H1 (cell line): ENCODE results near the gene ACSF3. TPM values are rescaled to one million over a fixed set of nuclear protein-coding genes. Genes with fewer than 3 reads are reported as not detected.

Source experiments
- CTCF ChIA-PET: fragments of 300-600 bp; sonication (Branson Sonifier 250); formaldehyde crosslinking; loops from one replicate; lab custom pipeline; 2021; ENCODE audit not compliant: partially characterized antibody; lab: Charles Lee
- POLR2A ChIA-PET: fragments of 300-600 bp; sonication (Branson Sonifier 250); formaldehyde crosslinking; loops from one replicate; lab custom pipeline; 2021; ENCODE audit warnings: inconsistent platforms; ENCODE audit not compliant: partially characterized antibody; lab: Charles Lee
- DNase-seq, 2 experiments: peaks; one replicate each; pipeline versions ENCODE4 v3.0.0 to v3.0.0-alpha.2; 2010 to 2022; ENCODE audit warnings: low spot score in 2 of 2, low read depth in 1 of 2, mixed read lengths in 1 of 2
- FAIRE-seq: peaks from 2 replicates; lab custom pipeline; 2011; peaks lifted over from hg19 to GRCh38; lab: Jason Lieb, UNC
- H2AFZ ChIP-seq: 2 replicates; pipeline ENCODE4 v1.8.1; 2012; ENCODE audit warnings: low read length, inconsistent platforms
- H2AK5ac ChIP-seq: 2 replicates; pipeline ENCODE4 v1.6.1; 2013; ENCODE audit warnings: low read depth, low read length
- H2BK120ac ChIP-seq: replicated peaks from 2 replicates; pipeline ENCODE3; 2013; ENCODE audit warnings: low read depth, low read length, inconsistent platforms
- H2BK12ac ChIP-seq: 2 replicates; pipeline ENCODE4 v1.6.1; 2013; ENCODE audit warnings: low read depth, low read length
- H2BK15ac ChIP-seq: 2 replicates; pipeline ENCODE4 v1.6.1; 2013; ENCODE audit warnings: low read length
- H2BK20ac ChIP-seq: 2 replicates; pipeline ENCODE4 v1.6.1; 2013; ENCODE audit warnings: low read length
- H2BK5ac ChIP-seq: 2 replicates; pipeline ENCODE4 v1.6.1; 2013; ENCODE audit warnings: low read depth, low read length
- H3K14ac ChIP-seq: 2 replicates; pipeline ENCODE4 v1.6.1; 2013; ENCODE audit warnings: inconsistent platforms; ENCODE audit not compliant: insufficient read length
- H3K18ac ChIP-seq: 2 replicates; pipeline ENCODE4 v1.6.1; 2013; ENCODE audit warnings: low read length; ENCODE audit errors: extremely low read depth
- H3K23ac ChIP-seq: 2 replicates; pipeline ENCODE4 v1.6.1; 2013; ENCODE audit warnings: inconsistent platforms; ENCODE audit not compliant: insufficient read length
- H3K23me2 ChIP-seq: 2 replicates; pipeline ENCODE4 v1.6.1; 2013; ENCODE audit warnings: low read depth, low read length
- H3K27ac ChIP-seq: 2 replicates; pipeline ENCODE4 v1.6.1; 2011; ENCODE audit warnings: low read depth, low read length, inconsistent platforms
- H3K27me3 ChIP-seq, 4 experiments: replicated peaks in 1 of 4; 1 replicate in 1 of 4; 2 replicates in 3 of 4; pipeline versions ENCODE4 v1.6.1 to v1.8.1; 2011 to 2013; ENCODE audit warnings: low read length in 3 of 4, mild to moderate bottlenecking in 3 of 4, inconsistent platforms in 2 of 4, mixed read lengths in 2 of 4, moderate library complexity in 1 of 4; ENCODE audit not compliant: control insufficient read depth in 3 of 4, insufficient read depth in 3 of 4; ENCODE audit errors: extremely low read depth in 1 of 4
- H3K36me3 ChIP-seq, 4 experiments: 2 replicates each; pipeline versions ENCODE4 v1.6.1 to v1.8.1; 2011 to 2013; ENCODE audit warnings: mild to moderate bottlenecking in 4 of 4, low read length in 3 of 4, moderate library complexity in 2 of 4, control low read depth in 1 of 4, inconsistent platforms in 1 of 4; ENCODE audit not compliant: insufficient read depth in 4 of 4, control insufficient read depth in 2 of 4
- H3K4ac ChIP-seq: replicated peaks from 2 replicates; pipeline ENCODE3; 2013; ENCODE audit warnings: low read length, low read depth, mixed read lengths, inconsistent platforms; ENCODE audit not compliant: insufficient read length
- H3K4me1 ChIP-seq, 4 experiments: replicated peaks in 1 of 4; 1 replicate in 1 of 4; 2 replicates in 3 of 4; pipeline versions ENCODE4 v1.6.1 to v1.8.1; 2011 to 2013; ENCODE audit warnings: low read length in 3 of 4, inconsistent platforms in 2 of 4, mixed read lengths in 1 of 4; ENCODE audit not compliant: insufficient read depth in 4 of 4, control insufficient read depth in 3 of 4
- H3K4me2 ChIP-seq, 2 experiments: 2 replicates each; pipeline versions ENCODE4 v1.6.1 to v1.8.1; 2011 to 2013; ENCODE audit warnings: low read depth in 2 of 2, low read length in 2 of 2, control low read depth in 1 of 2, inconsistent platforms in 1 of 2, mild to moderate bottlenecking in 1 of 2; ENCODE audit not compliant: insufficient read depth in 1 of 2
- H3K4me3 ChIP-seq, 4 experiments: fragments of 200-600, 300-600 bp in 1 of 4; sonication (generic), shearing (Covaris generic), sonication (Bioruptor Twin) in 1 of 4; 2 replicates each; pipeline versions ENCODE4 v1.5.1 to v1.8.1; 2011 to 2016; ENCODE audit warnings: low read length in 4 of 4, low read depth in 3 of 4, control low read depth in 2 of 4, inconsistent platforms in 2 of 4, mild to moderate bottlenecking in 2 of 4, mixed read lengths in 1 of 4, moderate library complexity in 1 of 4; ENCODE audit not compliant: insufficient read depth in 2 of 4; ENCODE audit errors: extremely low read depth in 1 of 4
- H3K56ac ChIP-seq: replicated peaks from 2 replicates; pipeline ENCODE3; 2013; ENCODE audit warnings: low read depth, mild to moderate bottlenecking, mixed read lengths, low read length, inconsistent platforms; ENCODE audit not compliant: insufficient read length
- H3K79me1 ChIP-seq: 2 replicates; pipeline ENCODE4 v1.6.1; 2013; ENCODE audit warnings: low read depth, low read length, control low read depth
- H3K79me2 ChIP-seq, 2 experiments: 2 replicates each; pipeline versions ENCODE4 v1.6.1 to v1.8.1; 2012 to 2013; ENCODE audit warnings: low read length in 2 of 2, mild to moderate bottlenecking in 2 of 2, inconsistent platforms in 1 of 2; ENCODE audit not compliant: insufficient read depth in 2 of 2, control insufficient read depth in 1 of 2
- H3K9ac ChIP-seq, 4 experiments: replicated peaks in 1 of 4; 1 replicate in 1 of 4; 2 replicates in 3 of 4; pipeline versions ENCODE4 v1.6.1 to v1.8.1; 2011 to 2013; ENCODE audit warnings: low read depth in 3 of 4, low read length in 3 of 4, control low read depth in 2 of 4, mild to moderate bottlenecking in 2 of 4, moderate library complexity in 2 of 4, inconsistent platforms in 1 of 4; ENCODE audit errors: extremely low read depth in 1 of 4
- H3K9me3 ChIP-seq, 2 experiments: 2 replicates each; pipeline versions ENCODE4 v1.6.1 to v1.8.1; 2012 to 2013; ENCODE audit warnings: mild to moderate bottlenecking in 2 of 2, moderate library complexity in 2 of 2, control low read depth in 1 of 2, inconsistent platforms in 1 of 2, low read depth in 1 of 2, low read length in 1 of 2, mixed read lengths in 1 of 2; ENCODE audit not compliant: insufficient read depth in 2 of 2
- H4K20me1 ChIP-seq, 2 experiments: replicated peaks in 1 of 2; 2 replicates each; pipeline versions ENCODE3 to v1.8.1; 2011 to 2013; ENCODE audit warnings: inconsistent platforms in 2 of 2, low read length in 2 of 2, mild to moderate bottlenecking in 1 of 2; ENCODE audit not compliant: insufficient read depth in 2 of 2, control insufficient read depth in 1 of 2
- H4K5ac ChIP-seq: 2 replicates; pipeline ENCODE4 v1.6.1; 2013; ENCODE audit warnings: low read length, low read depth, mixed read lengths, inconsistent platforms; ENCODE audit not compliant: insufficient read length
- H4K8ac ChIP-seq: 2 replicates; pipeline ENCODE4 v1.8.0; 2013; ENCODE audit warnings: mild to moderate bottlenecking, moderate library complexity, low read length, inconsistent platforms; ENCODE audit not compliant: insufficient read depth; ENCODE audit errors: extremely low read depth
- H4K91ac ChIP-seq: replicated peaks from 2 replicates; pipeline ENCODE3; 2013; ENCODE audit warnings: low read length, mixed read lengths, inconsistent platforms; ENCODE audit not compliant: insufficient read length
- CHD1 ChIP-seq: IDR thresholded peaks from 2 replicates; pipeline ENCODE4 v1.6.1; 2012; ENCODE audit warnings: low read depth, low read length, improper control_type of control experiment
- CHD2 ChIP-seq: IDR thresholded peaks from 2 replicates; pipeline ENCODE4 v1.6.1; 2012; ENCODE audit warnings: low read length, improper control_type of control experiment
- RNF2 ChIP-seq: fragments of 200-900, 300-1000 bp; sonication (generic); IDR thresholded peaks from 2 replicates; pipeline ENCODE4 v1.7.1; 2016; ENCODE audit warnings: borderline replicate concordance, low read depth, mild to moderate bottlenecking, antibody characterized with exemption, low read length; ENCODE audit not compliant: poor library complexity, severe bottlenecking; ENCODE audit errors: missing control alignments
- SIN3A ChIP-seq, 2 experiments: IDR thresholded peaks in 1 of 2; conservative IDR thresholded peaks in 1 of 2; 2 replicates each; pipeline ENCODE4 v1.6.1; 2011 to 2012; ENCODE audit warnings: low read length in 2 of 2, improper control_type of control experiment in 1 of 2, low read depth in 1 of 2, mild to moderate bottlenecking in 1 of 2
- WGBS, 2 experiments: shearing (Covaris generic) in 1 of 2; methylation state at CpG; one replicate each; pipeline versions ENCODE4 v1.1.6 to v1.1.7; 2013 to 2015; ENCODE audit warnings: low lambda C conversion rate in 2 of 2, mixed read lengths in 2 of 2, inconsistent platforms in 1 of 2, low coverage in 1 of 2, missing lambda C conversion rate in 1 of 2; ENCODE audit not compliant: insufficient replicate concordance in 2 of 2, insufficient coverage in 1 of 2, insufficient read length in 1 of 2; ENCODE audit errors: extremely low coverage in 1 of 2, missing lambda C conversion rate in 1 of 2; 5-methylcytosine and 5-hydroxymethylcytosine counted together
- polyA plus RNA-seq, 7 experiments: library from polyadenylated mRNA; depleted of rRNA in 3 of 7; stranded (reverse) in 5 of 7; unstranded in 2 of 7; fragments of >200 nt in 5 of 7; fragments of 200-250 nt in 2 of 7; gene quantifications; 1 replicate in 5 of 7; 2 replicates in 1 of 7; 4 replicates in 1 of 7; pipeline versions ENCODE4 v1.2.1 to v1.2.3, GENCODE V29; 2011 to 2013; ENCODE audit warnings: missing spikeins in 2 of 7, mixed read lengths in 2 of 7
- total RNA-seq: library from RNA; stranded (reverse); fragmentation: NEBNext Ultra II Directional; extraction: Animal tissue kit (Norgen Biotek cat#: 25700); gene quantifications from 2 replicates; pipeline ENCODE4 v1.2.1, GENCODE V29; 2021

ACSF3 gene
- total and polyA plus RNA-seq, 2 of the 8 experiments (the other 6 are each of a cell fraction or from before 2014, with no cell fraction given) = 15.6 to 22.9 TPM

DNA sequence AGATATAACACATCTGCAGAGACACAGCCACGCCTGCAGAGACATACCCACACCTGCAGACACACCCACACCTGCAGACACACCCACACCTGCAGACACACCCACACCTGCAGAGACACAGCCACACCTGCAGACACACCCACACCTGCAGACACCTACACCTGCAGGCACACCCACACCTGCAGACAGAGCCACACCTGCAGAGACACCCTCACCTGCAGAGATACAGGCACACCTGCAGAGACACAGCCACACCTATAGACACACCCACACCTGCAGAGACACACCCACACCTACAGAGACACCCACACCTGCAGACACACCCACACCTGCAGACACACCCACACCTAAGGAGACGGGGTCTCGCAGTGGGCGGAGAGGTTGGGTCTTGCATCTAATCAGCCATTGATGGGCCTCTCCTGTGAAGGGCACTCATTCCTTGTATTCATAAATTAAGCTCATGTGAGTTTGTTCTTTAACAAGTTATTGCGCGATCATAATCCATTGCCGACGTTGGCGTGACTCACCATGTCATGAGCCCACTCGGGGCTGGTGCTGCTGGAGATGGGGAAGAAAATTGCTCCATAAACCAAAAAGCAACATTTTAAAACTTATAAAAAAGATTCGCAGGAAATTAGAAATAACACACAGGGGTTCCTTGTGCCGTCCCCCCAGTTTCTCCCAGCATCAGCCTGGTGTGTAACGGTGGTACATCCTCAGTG lies 49.0 kb downstream of the ACSF3 start:
- no peak overlapping the region for H3K4ac ChIP-seq
- no peak overlapping the region for H2AK5ac ChIP-seq
- ChIA-PET POLR2A (interaction anchor here (1.3 to 1.4 kb wide), 2 partner anchors 12 to 13 kb away, joined by 4 to 5 read pairs; no protein-coding TSS in a partner anchor), CTCF (interaction anchor here (0.6 to 1.2 kb wide), 3 partner anchors 11 to 472 kb away, joined by 3 read pairs; no protein-coding TSS in a partner anchor)
- no peak overlapping the region for H2BK120ac ChIP-seq
- H2BK20ac ChIP-seq = no peak overlapping the region
- H3K56ac ChIP-seq = no peak overlapping the region
- H3K4me1 ChIP-seq = peaks cover 0 to 3% (median 0%) of the 10 kb centered on the region in 4 experiments; a peak in 2 of 7 replicates
- H3K4me2 ChIP-seq = no peak overlapping the region
- no peak overlapping the region for H2AFZ ChIP-seq
- H2BK5ac ChIP-seq = no peak overlapping the region
- no peaks in the 10 kb centered on the region for H3K9me3 ChIP-seq
- no peak overlapping the region for H2BK12ac ChIP-seq
- no peak overlapping the region for H3K4me3 ChIP-seq
- H3K79me2 ChIP-seq = no peaks in the 10 kb centered on the region
- no peak overlapping the region for H4K91ac ChIP-seq
- no peak overlapping the region for H3K18ac ChIP-seq
- no peaks in the 10 kb centered on the region for H3K79me1 ChIP-seq
- no peak overlapping the region for H4K5ac ChIP-seq
- no peak overlapping the region; the same call in 1 of the 2 replicates for H4K8ac ChIP-seq
- TF ChIP-seq SIN3A (conservative IDR thresholded peaks at IDR 0.05 in 1 of 2, IDR thresholded peaks at IDR 0.05 in 1 of 2; ENCODE audit: low read depth in 1 of 2, low read length in 2 of 2) (no peak), CHD1 (no peak), RNF2 (no peak), CHD2 (no peak)
- H3K14ac ChIP-seq = no peak overlapping the region
- peaks cover 2 to 7% of the 10 kb centered on the region in 2 experiments for H4K20me1 ChIP-seq
- 94% methylated on average over 13 of the region's 13 CpGs; no CpG with 5 or more reads in 1 of the 2 experiments for WGBS, 2 experiments
- FAIRE-seq (no peak), DNase-seq (no peak)
- H3K27ac ChIP-seq = no peak overlapping the region
- H3K27me3 ChIP-seq = no peaks in the 10 kb centered on the region; a peak in 1 of 7 replicates
- no peaks in the 10 kb centered on the region for H3K23me2 ChIP-seq
- H3K36me3 ChIP-seq = peaks cover 0 to 2% (median under 1%) of the 10 kb centered on the region in 4 experiments; a peak in 2 of 8 replicates
- H3K9ac ChIP-seq = no peak overlapping the region
- H3K23ac ChIP-seq = no peak overlapping the region
- H2BK15ac ChIP-seq = no peak overlapping the region
